ENCODE measurements around the gene HSPA1L. TPM values are rescaled to one million over a fixed set of nuclear protein-coding genes. Genes with fewer than 3 reads are reported as not detected.
"Not testable (repeated sequence)": the region's sequence is repeated elsewhere in the genome, so short reads cannot be mapped to it uniquely, and the experiment has no call there.

The HSPA1L gene
- total and polyA plus RNA-seq, 2 donors (not counting 1 experiment from before 2014, with no cell fraction given), result 0.81 to 2.0 TPM

- H3K27me3 ChIP-seq (replicated peaks in 1 of 4; ENCODE audit: control extremely low read depth in 1 of 4, control insufficient read depth in 3 of 4, insufficient read depth in 4 of 4, low read length in 3 of 4), result no peaks in the 10 kb centered on the region
- peaks cover 25% of the 10 kb centered on the region for H3K79me2 ChIP-seq (ENCODE audit: control insufficient read depth, insufficient read depth, low read length)
- Mint-ChIP-seq H3K4me1 (peaks cover 16% of the 10 kb centered on the region), H3K27ac (peak overlapping the region; percentile 88), H3K9me3 (ENCODE audit: insufficient read depth) (no peaks in the 10 kb centered on the region), H3K4me3 (peak overlapping the region; percentile 87), H3K27me3 (no peaks in the 10 kb centered on the region)
- no peaks in the 10 kb centered on the region for H4K20me1 ChIP-seq (ENCODE audit: control insufficient read depth, insufficient read depth, low read length, poor library complexity, severe bottlenecking)
- CTCF ChIA-PET, result interaction anchor here (0.6 to 3.3 kb wide), 14 partner anchors 9 to 289 kb away, joined by 3 to 20 read pairs (median 8); partner anchors contain the start of genes ABHD16A, HSPA1A, HSPA1L and MSH5
- H3K4me1 ChIP-seq (ENCODE audit: control insufficient read depth in 2 of 2, insufficient read depth in 2 of 2, low read length in 2 of 2), result peaks cover 8 to 11% of the 10 kb centered on the region in 2 donors
- peak overlapping the region; percentile 99 for H2AFZ ChIP-seq (ENCODE audit: insufficient read depth, low read depth, low read length, poor library complexity, severe bottlenecking)
- intact Hi-C loops (cut with micrococcal nuclease), result loop anchor here (1.0 to 5.0 kb wide), 4 partner anchors 10 to 184 kb away; partner anchors contain the start of gene PRRC2A
- TF ChIP-seq CTCF (IDR thresholded peaks at IDR 0.05), result no peak
- TF ChIP-seq EZH2 (IDR thresholded peaks at IDR 0.05; ENCODE audit: borderline replicate concordance, insufficient read depth, low read depth, low read length, poor library complexity, severe bottlenecking), result no peak
- no peaks in the 10 kb centered on the region for H3K9me3 ChIP-seq (ENCODE audit: control extremely low read depth in 1 of 3, control insufficient read depth in 2 of 3, insufficient read depth in 1 of 3, low read length in 2 of 3)
- ATAC-seq (ENCODE audit: low read depth) (peak; percentile 9), DNase-seq (no peak)
- peak overlapping the region; percentile 86 for H3K4me2 ChIP-seq (replicated peaks; ENCODE audit: low read depth, low read length, poor library complexity, severe bottlenecking)
- WGBS (ENCODE audit: insufficient coverage), result 15% methylated on average over 6 of the region's 7 CpGs
- peak overlapping the region; percentile 94 for H3K9ac ChIP-seq (ENCODE audit: low read length)
- H3K36me3 ChIP-seq (replicated peaks in 1 of 2; ENCODE audit: control extremely low read depth in 1 of 2, control insufficient read depth in 1 of 2, extremely low read depth in 1 of 2, insufficient read depth in 2 of 2, low read length in 1 of 2), result peaks cover 0 to 4% of the 10 kb centered on the region in 2 experiments
- peak overlapping the region; percentile 77 to 93 for H3K27ac ChIP-seq (ENCODE audit: low read length in 2 of 2)
- POLR2A ChIA-PET, result interaction anchor here (0.7 to 2.8 kb wide), 9 partner anchors 9 to 103 kb away, joined by 3 to 38 read pairs (median 4); partner anchors contain the start of genes DDAH2, HSPA1A, HSPA1L and VARS1
- peak overlapping the region; percentile 68 to 84 (median 84) for H3K4me3 ChIP-seq (ENCODE audit: control extremely low read depth in 1 of 5, extremely low read depth in 1 of 5, insufficient read depth in 1 of 5, low read depth in 2 of 5, low read length in 4 of 5)
Measured at GRCh38 chr6:31805939-31806469, 9.1 kb downstream of the HSPA1L start.

GRCh38 chr6:31801031-31801927, 13.8 kb downstream of the HSPA1L start:
- ChIA-PET POLR2A (interaction anchor here (0.6 kb wide), 1 partner anchor 122 kb away, joined by 4 read pairs; no protein-coding TSS in a partner anchor), CTCF (interaction anchor here (0.7 kb wide), 1 partner anchor 10 kb away, joined by 4 read pairs; no protein-coding TSS in a partner anchor)
- ATAC-seq (ENCODE audit: low read depth); H3K27ac Mint-ChIP-seq; H3K4me3 Mint-ChIP-seq; intact Hi-C loops (cut with micrococcal nuclease); H3K27ac ChIP-seq (ENCODE audit: low read length in 2 of 2); H4K20me1 ChIP-seq (ENCODE audit: control insufficient read depth, insufficient read depth, low read length, poor library complexity, severe bottlenecking); H3K9ac ChIP-seq (ENCODE audit: low read length); DNase-seq; H3K27me3 Mint-ChIP-seq; H3K9me3 ChIP-seq (ENCODE audit: control extremely low read depth in 1 of 3, control insufficient read depth in 2 of 3, insufficient read depth in 1 of 3, low read length in 2 of 3); H3K4me2 ChIP-seq (replicated peaks; ENCODE audit: low read depth, low read length, poor library complexity, severe bottlenecking); H3K4me3 ChIP-seq (ENCODE audit: control extremely low read depth in 1 of 5, extremely low read depth in 1 of 5, insufficient read depth in 1 of 5, low read depth in 2 of 5, low read length in 4 of 5); H3K27me3 ChIP-seq (replicated peaks in 1 of 4; ENCODE audit: control extremely low read depth in 1 of 4, control insufficient read depth in 3 of 4, insufficient read depth in 4 of 4, low read length in 3 of 4); H3K9me3 Mint-ChIP-seq (ENCODE audit: insufficient read depth); H2AFZ ChIP-seq (ENCODE audit: insufficient read depth, low read depth, low read length, poor library complexity, severe bottlenecking): not testable (repeated sequence)
- H3K4me1 Mint-ChIP-seq, result peaks cover 28% of the 10 kb centered on the region
- Histone ChIP-seq H3K4me1 (ENCODE audit: control insufficient read depth in 2 of 2, insufficient read depth in 2 of 2, low read length in 2 of 2) (peaks cover 27 to 30% of the 10 kb centered on the region in 2 donors), H3K36me3 (replicated peaks in 1 of 2; ENCODE audit: control extremely low read depth in 1 of 2, control insufficient read depth in 1 of 2, extremely low read depth in 1 of 2, insufficient read depth in 2 of 2, low read length in 1 of 2) (peaks cover 0 to 16% of the 10 kb centered on the region in 2 experiments), H3K79me2 (ENCODE audit: control insufficient read depth, insufficient read depth, low read length) (peaks cover 15% of the 10 kb centered on the region)
- no CpG with 5 or more reads among the region's 8 CpGs for WGBS (ENCODE audit: insufficient coverage)
